GM12878 (cell line): ENCODE measurements around the gene C19orf12. TPM values are rescaled to one million over a fixed set of nuclear protein-coding genes. Genes with fewer than 3 reads are reported as not detected.

Source experiments
- ATAC-seq: fragments of 200-7000 bp; cut with Tn5 transposase; 3 replicates; pipeline ENCODE4 v1.9.1; 2020; ENCODE audit warnings: mild to moderate bottlenecking, moderate library complexity
- BruUV-seq: library from RNA; stranded (reverse); fragments of 400-500 nt; replicated peaks from 2 replicates; lab custom pipeline; 2021; lab: Mats Ljungman, UMichigan
- CTCF ChIA-PET: fragments of 300-600 bp; sonication (Branson Sonifier 250); formaldehyde crosslinking; extraction: SDS; loops from one replicate; lab custom pipeline; 2021; ENCODE audit warnings: inconsistent platforms; lab: Yijun Ruan, JAX
- POLR2A ChIA-PET: fragments of 350-600 bp; formaldehyde crosslinking; extraction: SDS; loops from one replicate; lab custom pipeline; 2021; ENCODE audit warnings: inconsistent platforms; lab: Charles Lee
- RAD21 ChIA-PET: fragments of 300-600 bp; sonication (Branson Sonifier 250); formaldehyde crosslinking; loops from one replicate; lab custom pipeline; 2023; ENCODE audit warnings: antibody characterized with exemption; ENCODE audit not compliant: unreplicated experiment; lab: Charles Lee
- SMC1A ChIA-PET: fragments of 300-600 bp; sonication (Branson Sonifier 250); formaldehyde crosslinking; loops from one replicate; lab custom pipeline; 2023; ENCODE audit not compliant: unreplicated experiment, uncharacterized antibody; lab: Charles Lee
- DNase-seq: peaks from one replicate; pipeline ENCODE4 v3.0.0-alpha.2; 2011; ENCODE audit warnings: low read depth, low spot score
- FAIRE-seq: peaks from 3 replicates; lab custom pipeline; 2011; peaks lifted over from hg19 to GRCh38; lab: Jason Lieb, UNC
- H2AFZ ChIP-seq: 2 replicates; pipeline ENCODE4 v1.6.0; 2011; ENCODE audit warnings: low read depth, low read length, control low read depth; ENCODE audit not compliant: control insufficient read depth
- H3K27ac ChIP-seq: 2 replicates; pipeline ENCODE4 v1.5.1; 2011; ENCODE audit warnings: control low read depth; ENCODE audit not compliant: control insufficient read depth, insufficient read depth
- H3K27me3 ChIP-seq, 2 experiments: replicated peaks in 1 of 2; 2 replicates each; pipeline versions ENCODE4 v1.6.0 to v1.6.1; 2011; ENCODE audit warnings: low read length in 1 of 2; ENCODE audit not compliant: control insufficient read depth in 2 of 2, insufficient read depth in 2 of 2
- H3K36me3 ChIP-seq, 2 experiments: 2 replicates each; pipeline ENCODE4 v1.5.1; 2011; ENCODE audit warnings: low read length in 1 of 2; ENCODE audit not compliant: control insufficient read depth in 2 of 2, insufficient read depth in 2 of 2
- H3K4me1 ChIP-seq: 2 replicates; pipeline ENCODE4 v1.6.1; 2011; ENCODE audit warnings: mild to moderate bottlenecking, low read length, moderate library complexity, mixed read lengths; ENCODE audit not compliant: control insufficient read depth, insufficient read depth
- H3K4me2 ChIP-seq: 2 replicates; pipeline ENCODE4 v1.6.0; 2011; ENCODE audit warnings: control low read depth; ENCODE audit not compliant: control insufficient read depth, insufficient read depth
- H3K4me3 ChIP-seq: fragments of 200-600 bp; sonication (generic); 2 replicates; pipeline ENCODE4 v1.5.1; 2016
- H3K79me2 ChIP-seq: 2 replicates; pipeline ENCODE4 v1.6.0; 2011; ENCODE audit warnings: low read length; ENCODE audit not compliant: control insufficient read depth, insufficient read depth
- H3K9ac ChIP-seq: 2 replicates; pipeline ENCODE4 v1.8.0; 2011; ENCODE audit warnings: low read length, control low read depth, mixed read lengths; ENCODE audit not compliant: control insufficient read depth, insufficient read depth
- H3K9me3 ChIP-seq: replicated peaks from 3 replicates; pipeline ENCODE4 v1.5.1; 2011; ENCODE audit warnings: mild to moderate bottlenecking, low read length; ENCODE audit not compliant: control insufficient read depth, insufficient read depth
- H4K20me1 ChIP-seq: 2 replicates; pipeline ENCODE4 v1.6.0; 2011; ENCODE audit not compliant: control insufficient read depth, insufficient read depth
- CHD2 ChIP-seq: IDR thresholded peaks from 2 replicates; pipeline ENCODE4 v1.6.1; 2011; ENCODE audit warnings: low read depth, low read length, improper control_type of control experiment, borderline replicate concordance
- EED ChIP-seq: sonication (generic); IDR thresholded peaks from 2 replicates; pipeline ENCODE4 v1.6.1; 2016; ENCODE audit warnings: antibody characterized with exemption, low read depth
- EGR1 ChIP-seq, 2 experiments: IDR thresholded peaks; 1 replicate in 1 of 2; 2 replicates in 1 of 2; pipeline ENCODE4 v1.6.1; 2011 to 2012; ENCODE audit warnings: low read depth in 2 of 2, low read length in 2 of 2, borderline replicate concordance in 1 of 2, mild to moderate bottlenecking in 1 of 2, moderate library complexity in 1 of 2
- ESRRA ChIP-seq: IDR thresholded peaks from 2 replicates; pipeline ENCODE4 v1.6.1; 2012; ENCODE audit warnings: mild to moderate bottlenecking, low read length, improper control_type of control experiment
- FOS ChIP-seq: IDR thresholded peaks from 3 replicates; pipeline ENCODE4 v1.6.1; 2011; ENCODE audit warnings: borderline replicate concordance; ENCODE audit not compliant: insufficient read length; ENCODE audit errors: extremely low read depth
- FOXM1 ChIP-seq: IDR thresholded peaks from 2 replicates; pipeline ENCODE4 v1.6.1; 2012; ENCODE audit warnings: low read depth, mild to moderate bottlenecking, inconsistent platforms, low read length, moderate library complexity
- NR2C1 ChIP-seq: fragments of 450-650 bp; IDR thresholded peaks from 2 replicates; pipeline ENCODE4 v1.6.1; 2017; ENCODE audit warnings: antibody characterized with exemption, mild to moderate bottlenecking, moderate library complexity
- NR2C2 ChIP-seq: IDR thresholded peaks from 2 replicates; pipeline ENCODE4 v1.6.1; 2011; ENCODE audit warnings: borderline replicate concordance, low read depth; ENCODE audit not compliant: control insufficient read depth, insufficient read length
- POLR2AphosphoS2 ChIP-seq: IDR thresholded peaks from 2 replicates; pipeline ENCODE4 v1.6.1; 2011; ENCODE audit warnings: low read depth, mild to moderate bottlenecking, low read length, improper control_type of control experiment, moderate library complexity
- POU2F2 ChIP-seq: IDR thresholded peaks from 3 replicates; pipeline ENCODE4 v1.6.1; 2011; ENCODE audit warnings: low read depth, mild to moderate bottlenecking, low read length, borderline replicate concordance
- STAT3 ChIP-seq: IDR thresholded peaks from 2 replicates; pipeline ENCODE4 v1.6.1; 2011; ENCODE audit warnings: low read depth, low read length, improper control_type of control experiment
- SUZ12 ChIP-seq: fragments of 200-600 bp; sonication (generic); IDR thresholded peaks from one replicate; pipeline ENCODE4 v1.6.1; 2018; ENCODE audit warnings: antibody characterized with exemption, mild to moderate bottlenecking; ENCODE audit not compliant: unreplicated experiment
- WGBS: methylation state at CpG from one replicate; pipeline ENCODE4 v1.1.6; 2016; ENCODE audit warnings: low lambda C conversion rate; ENCODE audit not compliant: insufficient replicate concordance, insufficient coverage; ENCODE audit errors: missing lambda C conversion rate; 5-methylcytosine and 5-hydroxymethylcytosine counted together
- in situ Hi-C: fragments of 300-500 bp; cut with MboI; formaldehyde crosslinking; loops from 9 replicates; pipeline ENCODE4 v1.14.3; 2018; ENCODE audit warnings: mixed read lengths
- intact Hi-C: fragments of 100-400 bp; cut with micrococcal nuclease; formaldehyde crosslinking; loops from one replicate; pipeline ENCODE4 v1.14.2; 2022; ENCODE audit not compliant: unreplicated experiment
- polyA plus RNA-seq, 11 experiments: library from polyadenylated mRNA; depleted of rRNA in 4 of 11; unstranded in 6 of 11; stranded (reverse) in 5 of 11; fragments of >200 nt; fragmentation: Nextera tagmentation in 4 of 11; fragmentation: Illumina TruSeq in 1 of 11; extraction: Ambion mirVana in 4 of 11; extraction: Trizol in 1 of 11; gene quantifications; 1 replicate in 1 of 11; 2 replicates in 10 of 11; pipeline versions ENCODE4 v1.2.1 to v1.2.3, GENCODE V29; 2011 to 2016; ENCODE audit warnings: inconsistent platforms in 2 of 11, missing spikeins in 2 of 11, low read depth in 1 of 11
- total RNA-seq, 4 experiments: library from RNA; depleted of rRNA in 3 of 4; stranded (reverse); fragments of >200 nt in 3 of 4; fragmentation: Illumina TruSeq in 1 of 4; extraction: Trizol in 1 of 4; gene quantifications; 2 replicates each; pipeline versions ENCODE4 v1.2.1 to v1.2.3, GENCODE V29; 2013 to 2021
- TF ChIP-seq, protein P1 (sequence below): fragments of 450-650 bp; IDR thresholded peaks from 2 replicates; pipeline ENCODE4 v1.6.1; 2018; ENCODE audit warnings: borderline replicate concordance, mild to moderate bottlenecking; ENCODE audit not compliant: partially characterized antibody
- TF ChIP-seq, protein P2 (sequence below): fragments of 150-350 bp; IDR thresholded peaks from 2 replicates; pipeline ENCODE4 v1.6.1; 2014; ENCODE audit warnings: mild to moderate bottlenecking, low read depth, low read length

Gene C19orf12
- total and polyA plus RNA-seq, 10 of the 15 experiments (the other 5 are each of a cell fraction or from before 2014, with no cell fraction given): 2.3 to 23.5 (median 20.3) TPM

DNA sequence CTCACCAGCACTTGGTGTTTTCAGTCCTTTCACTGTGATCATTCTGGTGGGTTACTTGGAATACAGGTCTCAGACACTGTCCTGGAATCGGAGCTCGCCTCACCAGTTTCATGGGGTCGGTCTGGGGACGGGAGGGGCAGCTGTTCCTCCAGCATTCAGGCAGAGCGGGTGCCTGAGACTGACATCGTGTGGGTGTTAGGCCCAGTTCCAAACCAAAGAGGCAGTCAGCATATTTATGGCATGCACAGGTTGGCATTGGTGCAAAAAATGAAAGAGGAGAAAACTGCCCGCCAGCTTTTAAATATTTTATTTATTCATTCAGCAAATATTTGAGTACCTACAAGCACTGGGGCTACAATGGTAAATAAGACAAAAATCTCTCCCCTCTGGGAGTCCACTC lies 29.7 kb downstream of the C19orf12 start:
- TF ChIP-seq EGR1 (IDR thresholded peaks at IDR 0.05; ENCODE audit: borderline replicate concordance in 1 of 2, low read depth in 2 of 2, low read length in 2 of 2) (no peak), STAT3 (no peak), FOS (no peak), ESRRA (no peak), EED (no peak), FOXM1 (no peak), NR2C2 (no peak), SUZ12 (no peak), POU2F2 (no peak), POLR2AphosphoS2 (no peak), CHD2 (no peak), NR2C1 (no peak)
- TF ChIP-seq, protein P1, sequence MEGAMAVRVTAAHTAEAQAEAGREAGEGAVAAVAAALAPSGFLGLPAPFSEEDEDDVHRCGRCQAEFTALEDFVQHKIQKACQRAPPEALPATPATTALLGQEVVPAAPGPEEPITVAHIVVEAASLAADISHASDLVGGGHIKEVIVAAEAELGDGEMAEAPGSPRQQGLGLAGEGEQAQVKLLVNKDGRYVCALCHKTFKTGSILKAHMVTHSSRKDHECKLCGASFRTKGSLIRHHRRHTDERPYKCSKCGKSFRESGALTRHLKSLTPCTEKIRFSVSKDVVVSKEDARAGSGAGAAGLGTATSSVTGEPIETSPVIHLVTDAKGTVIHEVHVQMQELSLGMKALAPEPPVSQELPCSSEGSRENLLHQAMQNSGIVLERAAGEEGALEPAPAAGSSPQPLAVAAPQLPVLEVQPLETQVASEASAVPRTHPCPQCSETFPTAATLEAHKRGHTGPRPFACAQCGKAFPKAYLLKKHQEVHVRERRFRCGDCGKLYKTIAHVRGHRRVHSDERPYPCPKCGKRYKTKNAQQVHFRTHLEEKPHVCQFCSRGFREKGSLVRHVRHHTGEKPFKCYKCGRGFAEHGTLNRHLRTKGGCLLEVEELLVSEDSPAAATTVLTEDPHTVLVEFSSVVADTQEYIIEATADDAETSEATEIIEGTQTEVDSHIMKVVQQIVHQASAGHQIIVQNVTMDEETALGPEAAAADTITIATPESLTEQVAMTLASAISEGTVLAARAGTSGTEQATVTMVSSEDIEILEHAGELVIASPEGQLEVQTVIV: no peak
- TF ChIP-seq, protein P2, sequence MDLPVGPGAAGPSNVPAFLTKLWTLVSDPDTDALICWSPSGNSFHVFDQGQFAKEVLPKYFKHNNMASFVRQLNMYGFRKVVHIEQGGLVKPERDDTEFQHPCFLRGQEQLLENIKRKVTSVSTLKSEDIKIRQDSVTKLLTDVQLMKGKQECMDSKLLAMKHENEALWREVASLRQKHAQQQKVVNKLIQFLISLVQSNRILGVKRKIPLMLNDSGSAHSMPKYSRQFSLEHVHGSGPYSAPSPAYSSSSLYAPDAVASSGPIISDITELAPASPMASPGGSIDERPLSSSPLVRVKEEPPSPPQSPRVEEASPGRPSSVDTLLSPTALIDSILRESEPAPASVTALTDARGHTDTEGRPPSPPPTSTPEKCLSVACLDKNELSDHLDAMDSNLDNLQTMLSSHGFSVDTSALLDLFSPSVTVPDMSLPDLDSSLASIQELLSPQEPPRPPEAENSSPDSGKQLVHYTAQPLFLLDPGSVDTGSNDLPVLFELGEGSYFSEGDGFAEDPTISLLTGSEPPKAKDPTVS: no peak
- in situ Hi-C loops: no loop called here
- Histone ChIP-seq H3K9me3 (no peaks in the 10 kb centered on the region; the same call in 2 of the 3 replicates), H4K20me1 (no peaks in the 10 kb centered on the region), H3K36me3 (no peaks in the 10 kb centered on the region), H3K4me1 (peaks cover 7% of the 10 kb centered on the region), H3K27me3 (no peaks in the 10 kb centered on the region), H3K79me2 (no peaks in the 10 kb centered on the region), H3K9ac (no peak overlapping the region), H2AFZ (no peak overlapping the region), H3K4me3 (no peak overlapping the region), H3K4me2 (no peak overlapping the region), H3K27ac (no peak overlapping the region)
- FAIRE-seq (no peak), ATAC-seq (no peak), DNase-seq (no peak)
- RAD21 ChIA-PET: interaction anchor here (1.6 kb wide), 1 partner anchor 74 kb away, joined by 3 read pairs; no protein-coding TSS in a partner anchor
- CTCF ChIA-PET: interaction anchor here (0.8 to 2.2 kb wide), 6 partner anchors 9 to 74 kb away, joined by 3 to 9 read pairs (median 4); partner anchors contain the start of gene PLEKHF1
- BruUV-seq: no TSS peak
- POLR2A ChIA-PET: interaction anchor here (0.6 kb wide), 1 partner anchor 76 kb away, joined by 3 read pairs; no protein-coding TSS in a partner anchor
- WGBS: 89% methylated on average over 7 of the region's 7 CpGs
- intact Hi-C loops: no loop called here
- SMC1A ChIA-PET: interaction anchor here (1.1 to 1.4 kb wide), 3 partner anchors 18 to 66 kb away, joined by 4 to 5 read pairs (median 4); no protein-coding TSS in a partner anchor
